Upper lobe of left lung (tissue), 6 donors: ENCODE results near the gene FOXN3. TPM values are rescaled to one million over a fixed set of nuclear protein-coding genes. Genes with fewer than 3 reads are reported as not detected.

Experiments
- ATAC-seq, 2 donors: fragments of 200-7000 bp; cut with Tn5 transposase; one replicate each; pipeline ENCODE4 v1.9.1; 2022; ENCODE audit warnings: mild to moderate bottlenecking in 2 of 2, moderate library complexity in 2 of 2; ENCODE audit not compliant: low FRiP score in 2 of 2
- DNase-seq, 2 donors: peaks; one replicate each; pipeline ENCODE4 v3.0.0-alpha.2; 2019 to 2020
- H3K27ac ChIP-seq, 4 donors: fragments of 200-600 bp; sonication (generic); one replicate each; pipeline ENCODE4 v1.5.1; 2016 to 2019
- H3K27me3 ChIP-seq, 4 donors: fragments of 200-600 bp; sonication (generic); one replicate each; pipeline ENCODE4 v1.5.1; 2017 to 2019
- H3K36me3 ChIP-seq, 4 donors: fragments of 200-600 bp; sonication (generic); one replicate each; pipeline ENCODE4 v1.5.1; 2016 to 2019
- H3K4me1 ChIP-seq, 4 donors: fragments of 200-600 bp; sonication (generic); one replicate each; pipeline ENCODE4 v1.5.1; 2018 to 2019
- H3K4me3 ChIP-seq, 4 donors: fragments of 200-600 bp; sonication (generic); one replicate each; pipeline ENCODE4 v1.5.1; 2017 to 2019; ENCODE audit warnings: mild to moderate bottlenecking in 2 of 4, moderate library complexity in 1 of 4
- H3K9me3 ChIP-seq, 4 donors: fragments of 200-600 bp; sonication (generic); one replicate each; pipeline ENCODE4 v1.5.1; 2018 to 2019
- CTCF ChIP-seq, 6 experiments: fragments of 450-650 bp in 4 of 6; fragments of 200-600 bp in 2 of 6; sonication (generic) in 2 of 6; IDR thresholded peaks; one replicate each; pipeline ENCODE4 v1.5.1; 2016 to 2019; ENCODE audit warnings: antibody characterized with exemption in 6 of 6
- EP300 ChIP-seq, 4 donors: sonication (generic); formaldehyde crosslinking; IDR thresholded peaks; one replicate each; pipeline ENCODE4 v1.5.1; 2017; ENCODE audit warnings: antibody characterized with exemption in 4 of 4, control low read depth in 2 of 4
- POLR2A ChIP-seq, 4 donors: fragments of 450-650 bp; IDR thresholded peaks; one replicate each; pipeline ENCODE4 v1.5.1; 2016 to 2017; ENCODE audit warnings: antibody characterized with exemption in 4 of 4, mild to moderate bottlenecking in 2 of 4
- POLR2AphosphoS5 ChIP-seq, 2 donors: sonication (generic); formaldehyde crosslinking; IDR thresholded peaks; one replicate each; pipeline ENCODE4 v1.5.1; 2017; ENCODE audit warnings: antibody characterized with exemption in 2 of 2
- WGBS, 2 donors: methylation state at CpG; one replicate each; pipeline ENCODE4 v1.1.5; 2017 to 2018; 5-methylcytosine and 5-hydroxymethylcytosine counted together
- total RNA-seq, 6 donors: library from RNA; depleted of rRNA in 4 of 6; stranded (reverse); fragments of >200 nt in 4 of 6; gene quantifications; one replicate each; pipeline versions ENCODE4 v1.1.0 to v1.2.1, GENCODE V29; 2016 to 2021
- donor health status: DM: no; HTN: no; CAD: no; lungs with moderate emphysema.
- donor health status: DM: no; HTN: yes; CAD: no; lungs with severe emphysema.

Gene FOXN3
- total RNA-seq, 6 donors from 2014 or later: 63.4 to 115 (median 77.2) TPM

GRCh38 chr14:89365061-89365801, 51.8 kb downstream of the FOXN3 start:
- no peaks in the 10 kb centered on the region for H3K27me3 ChIP-seq
- H3K27ac ChIP-seq: peak overlapping the region; percentile 6 to 49 (median 16)
- H3K36me3 ChIP-seq: no peaks in the 10 kb centered on the region
- peaks cover 41 to 58% (median 46%) of the 10 kb centered on the region in 4 donors for H3K4me1 ChIP-seq
- DNase-seq (peak in 1 of 2 donors; percentile 59), ATAC-seq (peak in 1 of 2 donors; percentile 89)
- no peaks in the 10 kb centered on the region for H3K9me3 ChIP-seq
- 36 to 46% methylated on average over 13 of the region's 13 CpGs for WGBS, 2 donors
- H3K4me3 ChIP-seq: peak overlapping the region in 2 of 4 donors; percentile 8 to 9
- TF ChIP-seq EP300 (IDR thresholded peaks at IDR 0.05): no peak
- TF ChIP-seq POLR2AphosphoS5 (IDR thresholded peaks at IDR 0.05): peak in 1 of 2 donors; percentile 22

GRCh38 chr14:89364316-89364715, 52.7 kb downstream of the FOXN3 start:
- Histone ChIP-seq H3K9me3 (no peaks in the 10 kb centered on the region), H3K27me3 (no peaks in the 10 kb centered on the region), H3K36me3 (no peaks in the 10 kb centered on the region), H3K4me3 (peak overlapping the region in 1 of 4 donors; percentile 9), H3K27ac (peak overlapping the region in 1 of 4 donors; percentile 49), H3K4me1 (peaks cover 37 to 57% (median 46%) of the 10 kb centered on the region in 4 donors)
- DNase-seq (no peak), ATAC-seq (no peak)
- no peak for TF ChIP-seq POLR2A (IDR thresholded peaks at IDR 0.05)
- no peak for TF ChIP-seq CTCF (IDR thresholded peaks at IDR 0.05)
- TF ChIP-seq EP300 (IDR thresholded peaks at IDR 0.05): no peak
- no peak for TF ChIP-seq POLR2AphosphoS5 (IDR thresholded peaks at IDR 0.05)
- WGBS, 2 donors: 85 to 89% methylated on average over 3 of the region's 3 CpGs

DNA sequence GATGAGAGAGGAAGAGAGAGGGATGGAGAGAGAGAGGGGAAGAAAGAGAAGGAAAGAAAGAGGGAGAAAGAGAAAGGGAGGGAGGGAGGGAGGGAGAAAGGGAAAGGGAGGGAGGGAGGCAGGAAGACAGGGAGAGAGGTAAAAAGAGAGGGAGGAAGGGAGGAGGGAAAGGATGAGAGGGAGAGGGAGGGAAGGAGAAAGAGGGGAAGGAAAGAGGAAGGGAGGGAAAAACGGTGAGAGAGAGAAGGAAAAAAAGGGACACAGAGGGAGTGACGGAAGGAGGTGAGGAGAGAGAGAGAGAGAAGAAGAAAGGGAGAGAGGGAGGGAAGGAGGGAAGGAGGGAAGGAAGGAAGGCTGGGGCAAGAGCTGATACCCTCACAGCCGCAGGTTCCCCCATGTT, 56.8 kb downstream of the FOXN3 start:
- Histone ChIP-seq H3K27ac (peak overlapping the region in 1 of 4 donors; percentile 44), H3K4me1 (peaks cover 19 to 33% (median 23%) of the 10 kb centered on the region in 4 donors), H3K27me3 (no peaks in the 10 kb centered on the region), H3K9me3 (no peaks in the 10 kb centered on the region), H3K36me3 (no peaks in the 10 kb centered on the region), H3K4me3 (no peak overlapping the region)
- DNase-seq (no peak), ATAC-seq (no peak)
- 52 to 67% methylated on average over 3 of the region's 3 CpGs for WGBS, 2 donors
- TF ChIP-seq POLR2A (IDR thresholded peaks at IDR 0.05) (no peak), EP300 (IDR thresholded peaks at IDR 0.05) (no peak), POLR2AphosphoS5 (IDR thresholded peaks at IDR 0.05) (no peak), CTCF (IDR thresholded peaks at IDR 0.05) (no peak)

GRCh38 chr14:89359477-89360222, 57.4 kb downstream of the FOXN3 start:
- ATAC-seq: no peak
- H3K4me1 ChIP-seq: peaks cover 17 to 27% (median 19%) of the 10 kb centered on the region in 4 donors

More at GRCh38 chr14:89359477-89360222, 57.4 kb downstream of the FOXN3 start:
- H3K27ac ChIP-seq: peak overlapping the region in 2 of 4 donors; percentile 44 to 61
- DNase-seq: no peak
- 55 to 64% methylated on average over 13 of the region's 13 CpGs for WGBS, 2 donors
- H3K36me3 ChIP-seq: no peaks in the 10 kb centered on the region
- H3K27me3 ChIP-seq: no peaks in the 10 kb centered on the region
- no peak for TF ChIP-seq EP300 (IDR thresholded peaks at IDR 0.05)
- TF ChIP-seq POLR2AphosphoS5 (IDR thresholded peaks at IDR 0.05): no peak
- no peak for TF ChIP-seq POLR2A (IDR thresholded peaks at IDR 0.05)
- TF ChIP-seq CTCF (IDR thresholded peaks at IDR 0.05): no peak
- H3K9me3 ChIP-seq: no peaks in the 10 kb centered on the region
- no peak overlapping the region for H3K4me3 ChIP-seq
